ENCODE data around the gene SCARF2. TPM values are rescaled to one million over a fixed set of nuclear protein-coding genes. Genes with fewer than 3 reads are reported as not detected.

The SCARF2 gene
- total RNA-seq, 2 donors from 2014 or later = 49.4 to 108 TPM

GRCh38 chr22:20402960-20403778, 34.5 kb downstream of the SCARF2 start:
- Histone ChIP-seq H3K27ac (no peak overlapping the region), H3K4me3 (no peak overlapping the region), H3K9me3 (no peaks in the 10 kb centered on the region), H3K4me1 (ENCODE audit: control insufficient read depth in 1 of 2, low read depth in 2 of 2) (no peaks in the 10 kb centered on the region), H3K27me3 (replicated peaks; ENCODE audit: insufficient read depth) (no peaks in the 10 kb centered on the region), H3K36me3 (peaks cover 19% of the 10 kb centered on the region)
- ATAC-seq (ENCODE audit: insufficient number of reproducible peaks, low FRiP score, low read depth) (no peak), DNase-seq (ENCODE audit: low spot score) (no peak)
- TF ChIP-seq CTCF (IDR thresholded peaks at IDR 0.05) = no peak

GRCh38 chr22:20401376-20402014, 36.1 kb downstream of the SCARF2 start:
- ATAC-seq (ENCODE audit: insufficient number of reproducible peaks, low FRiP score, low read depth) = no peak
- TF ChIP-seq CTCF (IDR thresholded peaks at IDR 0.05) = no peak
- no peaks in the 10 kb centered on the region for H3K27me3 ChIP-seq (replicated peaks; ENCODE audit: insufficient read depth)
- peaks cover 13% of the 10 kb centered on the region for H3K36me3 ChIP-seq
- H3K27ac ChIP-seq = no peak overlapping the region
- no peak for DNase-seq (ENCODE audit: low spot score)
- no peaks in the 10 kb centered on the region for H3K9me3 ChIP-seq
- no peak overlapping the region for H3K4me3 ChIP-seq
- H3K4me1 ChIP-seq (ENCODE audit: control insufficient read depth in 1 of 2, low read depth in 2 of 2) = no peaks in the 10 kb centered on the region

- TF ChIP-seq CTCF (IDR thresholded peaks at IDR 0.05) = no peak
- Histone ChIP-seq H3K9me3 (no peaks in the 10 kb centered on the region), H3K27ac (no peak overlapping the region), H3K36me3 (peaks cover 8% of the 10 kb centered on the region), H3K4me3 (no peak overlapping the region), H3K4me1 (ENCODE audit: control insufficient read depth in 1 of 2, low read depth in 2 of 2) (no peaks in the 10 kb centered on the region), H3K27me3 (replicated peaks; ENCODE audit: insufficient read depth) (no peaks in the 10 kb centered on the region)
- no peak for ATAC-seq (ENCODE audit: insufficient number of reproducible peaks, low FRiP score, low read depth)
- DNase-seq (ENCODE audit: low spot score) = no peak
Measured at GRCh38 chr22:20400606-20401375, 36.8 kb downstream of the SCARF2 start.

- Histone ChIP-seq H3K36me3 (peaks cover 8% of the 10 kb centered on the region), H3K27me3 (replicated peaks; ENCODE audit: insufficient read depth) (no peaks in the 10 kb centered on the region), H3K4me1 (ENCODE audit: control insufficient read depth in 1 of 2, low read depth in 2 of 2) (peaks cover 4 to 7% of the 10 kb centered on the region in 2 donors), H3K27ac (no peak overlapping the region), H3K9me3 (no peaks in the 10 kb centered on the region), H3K4me3 (no peak overlapping the region)
- no peak for DNase-seq (ENCODE audit: low spot score)
- no peak for ATAC-seq (ENCODE audit: insufficient number of reproducible peaks, low FRiP score, low read depth)
- TF ChIP-seq CTCF (IDR thresholded peaks at IDR 0.05) = no peak
Measured at GRCh38 chr22:20399866-20400605, 37.6 kb downstream of the SCARF2 start.

Measured in thoracic aorta (tissue), 2 donors.